Hematopoietic multipotent progenitor cell (in vitro differentiated cells): ENCODE measurements around the gene NEUROD2. TPM values are rescaled to one million over a fixed set of nuclear protein-coding genes. Genes with fewer than 3 reads are reported as not detected.

Source experiments
- DNase-seq, 3 donors: peaks; one replicate each; pipeline ENCODE4 v3.0.0-alpha.2; 2011 to 2015; ENCODE audit warnings: low read depth in 2 of 3, low spot score in 2 of 3
- total RNA-seq: library from RNA; depleted of rRNA; stranded (reverse); fragments of >200 nt; gene quantifications from one replicate; pipeline ENCODE4 v1.2.3, GENCODE V29; 2012

The NEUROD2 gene
- total RNA-seq, 1 donor, result not detected

GRCh38 chr17:39618956-39619785, 11.5 kb upstream of the NEUROD2 start:
- DNase-seq, result no peak

- DNase-seq, result no peak
Observed at GRCh38 chr17:39618246-39618913, 10.7 kb upstream of the NEUROD2 start.

DNA sequence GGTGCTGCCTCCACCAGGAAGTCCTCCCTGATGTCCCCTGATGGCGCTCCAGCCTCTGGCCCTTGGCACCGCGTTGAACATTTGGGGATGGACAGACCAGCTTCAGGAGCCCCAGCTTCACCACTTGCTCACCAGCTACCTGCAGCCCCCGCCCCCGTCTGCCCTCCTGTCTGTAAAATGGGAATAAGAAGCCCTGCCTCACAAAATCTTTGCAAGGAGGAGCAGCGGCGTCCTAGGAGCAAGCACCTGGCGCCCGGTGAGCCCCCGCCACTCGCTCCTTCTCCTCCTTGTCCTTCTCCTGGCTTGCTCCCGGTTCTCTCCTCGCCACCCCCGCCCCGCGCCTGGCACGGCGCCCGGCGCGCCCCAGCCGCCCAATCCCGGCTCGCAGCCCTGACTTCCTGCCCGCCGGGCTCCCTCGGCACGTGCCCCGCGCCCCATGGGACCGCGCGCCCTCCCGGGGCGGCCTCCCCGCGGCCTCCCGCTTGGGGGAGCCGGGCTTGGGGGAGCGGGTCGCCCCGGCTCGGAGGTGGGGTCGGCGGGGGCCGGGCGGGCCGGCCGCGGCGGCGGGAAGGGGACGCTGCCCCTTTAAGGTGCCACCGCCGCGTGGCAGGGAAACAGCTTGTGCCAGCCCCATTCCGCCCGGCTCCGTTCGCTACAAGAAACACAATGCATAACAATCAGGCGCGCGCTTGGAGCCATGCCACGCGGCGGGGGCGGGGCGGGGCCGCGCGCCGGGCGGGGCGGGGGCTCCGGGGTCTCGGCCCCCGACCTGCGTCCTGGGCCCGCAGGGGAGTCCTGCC, 9.9 kb upstream of the NEUROD2 start:
- DNase-seq, result peak in 2 of 3 donors; percentile 51 to 65

DNA sequence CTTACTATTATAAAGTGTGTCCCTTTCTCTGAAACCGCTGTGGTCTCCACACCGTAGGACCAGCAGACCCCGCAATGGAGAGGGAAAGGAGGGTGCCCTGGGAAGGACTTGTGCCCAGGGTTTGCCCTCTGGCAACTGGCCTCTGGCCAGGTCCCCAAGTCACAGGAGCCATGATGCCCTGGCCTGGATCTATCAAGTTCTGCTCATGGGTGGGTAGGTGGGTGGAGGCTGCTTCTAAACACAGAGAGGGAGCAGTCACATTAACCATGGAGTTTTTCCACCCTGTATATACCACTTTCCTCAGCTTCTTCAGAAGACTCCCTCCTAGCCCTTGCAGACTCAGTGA, 9.4 kb upstream of the NEUROD2 start:
- DNase-seq, result no peak

DNA sequence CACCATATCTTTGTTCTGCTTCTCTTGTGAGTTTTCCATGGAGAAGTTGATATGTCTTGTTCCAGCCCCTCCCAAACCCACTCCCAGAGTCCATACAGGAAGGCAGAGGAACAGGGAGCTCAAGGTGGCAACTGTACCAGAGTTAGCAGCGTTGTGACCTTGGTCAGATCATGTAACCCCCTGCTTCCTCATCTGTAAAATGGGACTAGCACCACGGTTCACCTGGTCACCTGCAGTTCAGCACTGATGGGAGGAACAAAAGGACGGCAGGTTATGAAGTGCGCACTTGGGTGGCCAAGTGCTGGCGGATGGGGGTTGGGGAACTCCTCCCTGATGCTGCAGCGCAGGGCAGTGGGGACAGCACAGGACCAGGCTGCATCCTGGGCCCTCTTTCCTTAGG, 7.7 kb upstream of the NEUROD2 start:
- DNase-seq, result no peak

- DNase-seq, result no peak
Observed at GRCh38 chr17:39614545-39615157, 6.9 kb upstream of the NEUROD2 start.

DNA sequence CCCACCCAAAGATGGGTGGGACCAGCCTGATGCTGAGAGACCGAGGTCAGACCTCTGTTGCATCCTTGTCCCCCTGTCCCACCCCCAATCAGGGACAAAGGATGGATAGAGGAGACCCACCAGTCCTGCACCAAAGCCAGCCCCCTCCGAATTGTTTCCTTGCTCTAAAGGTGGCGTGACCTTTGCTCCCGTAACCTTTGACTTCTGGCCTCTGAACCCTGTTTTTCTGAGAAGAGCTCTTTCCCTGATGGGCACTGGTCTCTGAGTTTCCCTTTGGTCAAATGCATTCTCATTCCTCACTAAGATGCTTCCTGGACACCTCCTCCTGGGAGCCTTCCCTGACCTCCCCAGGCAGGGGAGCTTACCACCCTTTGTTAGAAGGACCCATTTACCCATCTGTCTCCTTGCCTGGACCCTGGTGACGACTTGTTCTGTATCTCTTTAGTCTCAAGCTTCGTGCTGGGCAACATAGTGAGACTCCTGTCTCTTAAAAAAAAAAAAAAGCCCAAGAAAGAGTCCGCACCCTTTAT, 5.3 kb upstream of the NEUROD2 start:
- no peak for DNase-seq

DNA sequence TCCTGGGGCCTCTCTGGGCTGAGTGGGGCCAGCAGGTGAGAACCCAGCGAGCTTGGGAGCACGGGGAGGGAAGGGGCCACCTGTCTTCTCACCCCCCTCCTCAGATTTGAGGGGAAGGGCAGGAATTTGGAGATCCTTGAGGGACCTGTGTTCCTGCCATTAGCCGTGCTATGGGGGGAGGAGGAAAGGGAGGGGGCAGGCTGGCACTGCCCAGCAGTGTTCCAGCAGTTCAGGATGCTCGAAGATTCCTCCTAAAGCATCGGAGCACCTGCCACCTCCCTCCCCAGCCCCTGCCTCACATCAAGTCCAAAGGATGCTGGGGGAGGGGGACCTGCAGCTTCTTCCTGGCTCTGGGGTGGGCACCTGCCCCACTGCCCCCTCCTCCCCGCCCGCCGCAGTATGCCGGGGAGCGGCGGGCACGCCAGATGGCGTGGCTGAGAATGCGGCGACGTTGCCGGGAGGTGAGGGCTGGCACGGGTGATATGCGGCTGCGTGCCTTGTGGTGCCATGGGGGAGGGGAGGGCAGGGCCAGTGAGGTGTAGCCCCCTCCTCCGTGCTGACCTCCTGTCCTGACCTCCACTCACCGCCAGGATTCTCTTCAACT, 4.7 kb upstream of the NEUROD2 start:
- DNase-seq, result no peak

GRCh38 chr17:39611401-39612112, 3.8 kb upstream of the NEUROD2 start:
- no peak for DNase-seq

GRCh38 chr17:39609416-39610025, 1.8 kb upstream of the NEUROD2 start:
- no peak for DNase-seq

GRCh38 chr17:39608142-39608981, 642 bp upstream of the NEUROD2 start:
- no peak for DNase-seq

DNA sequence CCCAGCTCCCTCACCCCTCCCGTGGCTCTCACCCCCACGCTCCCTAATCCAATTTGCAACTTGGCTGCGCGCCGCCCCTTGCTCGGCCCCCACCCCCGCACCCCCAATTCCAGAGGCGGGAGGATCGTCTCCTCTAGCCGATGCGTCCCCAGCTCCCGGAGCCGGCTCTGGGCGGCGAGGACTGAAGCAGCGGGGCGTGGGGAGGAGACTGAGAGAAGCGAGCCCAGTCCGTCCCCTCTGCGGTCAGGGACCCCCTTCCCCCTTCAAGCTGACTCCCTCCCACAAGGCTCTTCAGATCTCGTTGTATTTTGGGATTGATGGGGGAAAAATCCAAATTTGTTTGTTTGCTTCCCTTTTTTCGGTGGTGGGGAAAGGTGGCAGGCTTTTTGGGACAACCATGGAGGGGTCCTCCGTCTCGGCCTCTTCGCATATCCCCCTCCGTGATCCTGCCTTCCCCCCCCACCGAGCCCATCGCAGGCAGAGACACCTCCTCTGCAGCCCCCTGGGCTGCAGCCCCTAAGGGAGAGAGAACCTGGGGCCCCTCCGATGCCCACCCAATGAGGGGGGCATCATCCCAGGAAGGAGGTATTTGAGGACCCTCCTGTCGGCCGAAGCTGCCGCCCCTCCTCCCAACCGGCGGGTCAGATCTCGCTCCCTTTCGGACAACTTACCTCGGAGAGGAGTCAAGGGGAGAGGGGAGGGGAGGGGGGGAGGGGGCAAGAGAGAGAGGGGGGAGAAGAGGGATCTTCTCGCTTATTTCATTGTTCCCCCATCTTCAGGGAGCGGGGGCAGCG, 466 bp downstream of the NEUROD2 start:
- DNase-seq, result no peak

DNA sequence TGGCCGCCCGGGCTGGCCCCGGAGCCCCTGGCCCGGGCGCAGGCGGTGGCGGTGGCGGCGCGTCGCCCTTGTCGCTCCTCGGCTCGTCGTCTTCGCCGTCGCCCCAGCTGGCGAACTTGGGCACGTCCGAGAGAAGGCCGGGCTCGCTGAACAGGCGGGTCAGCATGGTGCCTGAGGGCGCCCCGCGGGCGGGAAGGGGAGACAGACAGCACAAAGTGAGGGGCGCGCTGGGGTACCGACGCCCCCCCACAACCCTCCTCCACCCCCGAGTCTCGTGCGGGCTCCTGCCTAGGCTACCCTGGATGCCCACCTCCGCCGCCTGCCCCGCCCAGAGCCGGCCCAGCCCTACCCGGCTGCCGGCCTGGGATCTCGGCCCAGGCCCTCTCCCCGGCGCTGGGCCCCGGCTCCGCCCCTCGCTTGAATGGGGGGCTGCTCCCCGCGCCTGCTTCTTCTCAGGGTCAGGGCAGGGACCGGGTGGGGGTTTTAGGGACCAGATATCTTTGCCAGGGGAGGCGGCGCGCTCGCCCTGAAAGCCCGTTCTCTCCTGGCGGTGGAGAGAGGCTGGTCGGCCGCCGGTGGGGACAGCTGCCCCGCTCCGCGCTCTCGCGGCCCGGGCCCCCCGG, 1.2 kb downstream of the NEUROD2 start:
- DNase-seq, result no peak

- DNase-seq, result no peak
Observed at GRCh38 chr17:39605492-39606433, 2.0 kb downstream of the NEUROD2 start.

DNA sequence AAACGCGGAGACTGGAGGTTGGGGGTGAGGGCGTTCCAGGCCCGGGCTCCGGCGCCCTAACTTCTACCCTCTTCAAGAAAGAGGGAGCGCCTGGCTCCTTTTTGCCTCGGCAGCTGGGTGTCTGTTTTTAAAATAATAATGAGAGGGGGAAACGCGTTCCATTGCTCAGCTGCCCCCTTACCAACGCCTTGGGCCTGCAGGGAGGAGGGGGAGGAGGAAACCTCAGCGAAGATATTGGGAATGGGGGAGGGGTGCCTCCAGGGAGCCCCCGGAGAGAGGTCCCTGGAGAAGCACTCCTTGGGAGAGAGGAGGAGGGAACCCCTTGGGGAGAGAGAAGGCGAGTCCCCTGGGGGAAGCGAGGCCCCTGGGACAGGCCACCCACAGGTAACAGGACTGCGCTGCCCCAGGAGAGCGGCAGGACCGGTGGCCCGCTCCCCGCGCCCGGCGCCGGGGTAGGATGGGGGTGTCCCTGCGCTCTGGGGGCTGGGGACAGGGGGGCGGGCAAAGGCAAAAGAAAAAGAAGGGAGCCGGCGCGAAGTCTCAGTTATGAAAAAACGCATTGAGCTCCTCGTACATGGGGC, 2.7 kb downstream of the NEUROD2 start:
- no peak for DNase-seq
